22Rv1 (cell line): ENCODE results near the gene ZNF76.

Experiments
- ZFX ChIP-seq: fragments of 450-650 bp; IDR thresholded peaks from 2 replicates; pipeline ENCODE4 v1.6.1; 2017; ENCODE audit warnings: antibody characterized with exemption, borderline replicate concordance
- TF ChIP-seq, protein P1 (sequence below): fragments of 450-650 bp; IDR thresholded peaks from 2 replicates; pipeline ENCODE4 v1.5.1; 2017; ENCODE audit warnings: mild to moderate bottlenecking

DNA sequence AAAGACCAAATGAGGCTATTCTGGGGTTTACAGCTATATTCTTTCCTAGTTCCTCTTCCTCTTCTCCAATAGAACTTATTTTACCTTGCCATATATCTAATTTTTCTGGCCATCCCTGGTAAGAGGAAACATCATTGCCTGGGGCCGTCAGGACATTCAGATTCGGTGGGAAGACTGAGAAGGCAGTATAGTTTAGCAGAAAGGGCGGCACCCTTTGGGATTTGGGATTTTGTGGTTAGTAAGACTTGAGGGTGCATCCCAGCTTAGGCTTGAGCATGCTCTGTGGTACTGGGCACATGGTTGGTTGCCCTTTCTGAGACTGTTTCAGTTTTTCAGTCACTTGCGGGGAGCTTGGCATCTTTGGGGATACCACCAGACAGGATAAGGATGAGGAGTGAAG lies 24.6 kb upstream of the ZNF76 start:
- TF ChIP-seq, protein P1, sequence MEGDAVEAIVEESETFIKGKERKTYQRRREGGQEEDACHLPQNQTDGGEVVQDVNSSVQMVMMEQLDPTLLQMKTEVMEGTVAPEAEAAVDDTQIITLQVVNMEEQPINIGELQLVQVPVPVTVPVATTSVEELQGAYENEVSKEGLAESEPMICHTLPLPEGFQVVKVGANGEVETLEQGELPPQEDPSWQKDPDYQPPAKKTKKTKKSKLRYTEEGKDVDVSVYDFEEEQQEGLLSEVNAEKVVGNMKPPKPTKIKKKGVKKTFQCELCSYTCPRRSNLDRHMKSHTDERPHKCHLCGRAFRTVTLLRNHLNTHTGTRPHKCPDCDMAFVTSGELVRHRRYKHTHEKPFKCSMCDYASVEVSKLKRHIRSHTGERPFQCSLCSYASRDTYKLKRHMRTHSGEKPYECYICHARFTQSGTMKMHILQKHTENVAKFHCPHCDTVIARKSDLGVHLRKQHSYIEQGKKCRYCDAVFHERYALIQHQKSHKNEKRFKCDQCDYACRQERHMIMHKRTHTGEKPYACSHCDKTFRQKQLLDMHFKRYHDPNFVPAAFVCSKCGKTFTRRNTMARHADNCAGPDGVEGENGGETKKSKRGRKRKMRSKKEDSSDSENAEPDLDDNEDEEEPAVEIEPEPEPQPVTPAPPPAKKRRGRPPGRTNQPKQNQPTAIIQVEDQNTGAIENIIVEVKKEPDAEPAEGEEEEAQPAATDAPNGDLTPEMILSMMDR, result no peak
- no peak for TF ChIP-seq ZFX
